Measurements from ENCODE around the gene NMD3.

The NMD3 gene

DNA sequence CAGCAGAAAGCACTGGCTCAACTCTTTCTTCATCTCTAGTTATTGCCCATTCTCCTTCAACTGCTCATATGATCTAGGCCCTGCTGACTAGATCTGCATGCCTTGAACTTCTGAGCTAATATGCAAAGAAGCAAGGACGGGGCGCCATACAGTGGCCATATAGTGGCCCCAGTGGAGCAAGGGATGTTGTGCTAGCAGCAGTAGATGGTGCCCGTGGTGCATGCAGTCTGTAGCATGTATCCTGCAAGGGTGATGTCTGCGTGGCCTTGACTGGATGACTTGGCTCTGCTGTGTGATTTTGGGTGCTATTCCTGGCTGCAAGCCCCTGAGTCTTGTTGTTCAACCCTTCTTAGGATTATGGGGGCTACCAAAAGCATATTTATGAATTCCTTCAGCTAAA, 12.2 kb upstream of the NMD3 start:
- no peak overlapping the region for H3K4me3 ChIP-seq (ENCODE audit: low read depth in 1 of 2, low read length in 2 of 2)
- no peak overlapping the region for H3K27ac ChIP-seq (ENCODE audit: low read depth, low read length)
- no peaks in the 10 kb centered on the region for H3K36me3 ChIP-seq (ENCODE audit: control insufficient read depth in 1 of 2, insufficient read depth in 2 of 2, low read length in 2 of 2)
- H3K9me3 ChIP-seq (ENCODE audit: control insufficient read depth in 1 of 2, low read length in 2 of 2), result no peaks in the 10 kb centered on the region
- H3K4me1 ChIP-seq (ENCODE audit: control insufficient read depth in 1 of 2, insufficient read depth in 2 of 2, low read length in 2 of 2), result no peaks in the 10 kb centered on the region
- H3K9ac ChIP-seq (ENCODE audit: low read depth in 1 of 2, low read length in 2 of 2), result no peak overlapping the region
- no peaks in the 10 kb centered on the region for H3K27me3 ChIP-seq (ENCODE audit: control insufficient read depth in 1 of 2, insufficient read depth in 2 of 2, low read length in 2 of 2)

DNA sequence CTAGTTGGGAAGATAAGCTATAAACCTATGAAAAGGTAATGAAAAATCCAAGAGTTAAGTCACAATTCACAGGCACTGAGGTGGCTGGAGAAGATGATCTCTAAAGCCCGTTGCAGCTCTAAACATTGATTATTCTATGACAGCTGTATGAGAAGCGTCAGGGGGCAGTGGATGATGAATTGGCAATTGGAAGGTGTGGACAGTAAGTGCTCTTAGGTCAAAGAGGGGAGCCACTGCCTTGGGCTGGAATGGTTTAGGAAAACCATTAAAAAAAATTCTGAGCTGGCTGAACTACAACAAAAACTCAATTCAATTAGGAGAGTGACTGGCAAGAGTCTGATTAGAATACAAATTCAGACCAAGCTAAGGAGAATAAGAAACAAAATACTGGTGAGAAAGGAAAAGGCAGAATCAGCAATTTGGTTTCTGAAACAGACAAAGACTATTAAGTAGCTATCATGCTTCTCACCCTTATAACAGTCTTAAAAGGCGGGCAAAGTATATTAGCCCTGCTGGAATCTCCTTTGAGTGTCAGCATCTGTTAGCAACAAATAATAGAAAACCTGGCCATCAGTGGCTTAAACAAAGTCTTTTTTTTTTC, 8.8 kb upstream of the NMD3 start:
- Histone ChIP-seq H3K27me3 (ENCODE audit: control insufficient read depth in 1 of 2, insufficient read depth in 2 of 2, low read length in 2 of 2) (no peaks in the 10 kb centered on the region), H3K9ac (ENCODE audit: low read depth in 1 of 2, low read length in 2 of 2) (no peak overlapping the region), H3K9me3 (ENCODE audit: control insufficient read depth in 1 of 2, low read length in 2 of 2) (no peaks in the 10 kb centered on the region), H3K4me3 (ENCODE audit: low read depth in 1 of 2, low read length in 2 of 2) (no peak overlapping the region), H3K27ac (ENCODE audit: low read depth, low read length) (no peak overlapping the region), H3K36me3 (ENCODE audit: control insufficient read depth in 1 of 2, insufficient read depth in 2 of 2, low read length in 2 of 2) (no peaks in the 10 kb centered on the region), H3K4me1 (ENCODE audit: control insufficient read depth in 1 of 2, insufficient read depth in 2 of 2, low read length in 2 of 2) (no peaks in the 10 kb centered on the region)

- no peak overlapping the region for H3K27ac ChIP-seq (ENCODE audit: low read depth, low read length)
- H3K4me1 ChIP-seq (ENCODE audit: control insufficient read depth in 1 of 2, insufficient read depth in 2 of 2, low read length in 2 of 2), result no peaks in the 10 kb centered on the region
- H3K27me3 ChIP-seq (ENCODE audit: control insufficient read depth in 1 of 2, insufficient read depth in 2 of 2, low read length in 2 of 2), result no peaks in the 10 kb centered on the region
- no peaks in the 10 kb centered on the region for H3K9me3 ChIP-seq (ENCODE audit: control insufficient read depth in 1 of 2, low read length in 2 of 2)
- H3K9ac ChIP-seq (ENCODE audit: low read depth in 1 of 2, low read length in 2 of 2), result no peak overlapping the region
- no peaks in the 10 kb centered on the region for H3K36me3 ChIP-seq (ENCODE audit: control insufficient read depth in 1 of 2, insufficient read depth in 2 of 2, low read length in 2 of 2)
- no peak overlapping the region for H3K4me3 ChIP-seq (ENCODE audit: low read depth in 1 of 2, low read length in 2 of 2)
These were observed 8.2 kb upstream of the NMD3 start for GRCh38 chr3:161212906-161213305.

DNA sequence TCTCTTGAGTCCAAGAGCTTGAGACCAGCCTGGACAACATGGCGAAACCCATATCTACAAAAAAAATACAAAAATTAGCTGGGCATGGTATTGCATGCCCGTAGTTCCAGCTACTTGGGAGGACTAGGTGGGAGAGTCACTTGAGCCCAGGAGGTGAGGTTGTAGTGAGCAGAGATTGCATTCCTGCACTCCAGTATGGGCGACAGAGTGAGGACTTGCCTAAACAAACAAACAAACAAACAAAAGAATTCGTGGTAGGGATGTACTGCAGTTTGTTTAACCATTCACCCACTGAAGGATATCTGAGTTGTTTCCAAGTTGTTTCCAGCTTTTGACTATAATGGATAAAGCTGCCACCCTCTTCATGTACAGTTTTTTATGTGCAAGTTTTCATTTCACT, 7.5 kb upstream of the NMD3 start:
- Histone ChIP-seq H3K9me3 (ENCODE audit: control insufficient read depth in 1 of 2, low read length in 2 of 2) (no peaks in the 10 kb centered on the region), H3K36me3 (ENCODE audit: control insufficient read depth in 1 of 2, insufficient read depth in 2 of 2, low read length in 2 of 2) (no peaks in the 10 kb centered on the region), H3K27me3 (ENCODE audit: control insufficient read depth in 1 of 2, insufficient read depth in 2 of 2, low read length in 2 of 2) (no peaks in the 10 kb centered on the region), H3K4me3 (ENCODE audit: low read depth in 1 of 2, low read length in 2 of 2) (no peak overlapping the region), H3K9ac (ENCODE audit: low read depth in 1 of 2, low read length in 2 of 2) (no peak overlapping the region), H3K4me1 (ENCODE audit: control insufficient read depth in 1 of 2, insufficient read depth in 2 of 2, low read length in 2 of 2) (no peaks in the 10 kb centered on the region), H3K27ac (ENCODE audit: low read depth, low read length) (no peak overlapping the region)

DNA sequence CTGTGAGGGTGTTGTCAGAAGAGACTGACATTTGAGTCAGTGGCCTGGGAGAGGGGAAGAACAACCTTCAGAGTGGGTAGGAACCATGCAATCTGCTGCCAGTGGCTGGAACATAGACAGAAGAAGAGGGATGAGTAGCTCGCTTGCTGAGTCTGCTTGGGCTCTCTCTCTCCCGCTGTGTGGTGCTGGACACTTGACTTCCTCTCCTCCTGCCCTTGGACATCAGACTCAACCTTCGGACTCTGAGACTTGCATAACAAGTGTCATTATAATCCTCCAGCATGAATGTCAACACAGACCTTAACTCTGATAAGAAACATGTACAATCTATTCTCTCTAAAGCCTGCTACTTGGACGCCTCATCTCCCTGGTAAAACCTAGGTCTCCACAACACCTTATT, 5.9 kb upstream of the NMD3 start:
- Histone ChIP-seq H3K36me3 (ENCODE audit: control insufficient read depth in 1 of 2, insufficient read depth in 2 of 2, low read length in 2 of 2) (no peaks in the 10 kb centered on the region), H3K4me3 (ENCODE audit: low read depth in 1 of 2, low read length in 2 of 2) (no peak overlapping the region), H3K4me1 (ENCODE audit: control insufficient read depth in 1 of 2, insufficient read depth in 2 of 2, low read length in 2 of 2) (no peaks in the 10 kb centered on the region), H3K9ac (ENCODE audit: low read depth in 1 of 2, low read length in 2 of 2) (no peak overlapping the region), H3K9me3 (ENCODE audit: control insufficient read depth in 1 of 2, low read length in 2 of 2) (no peaks in the 10 kb centered on the region), H3K27ac (ENCODE audit: low read depth, low read length) (no peak overlapping the region), H3K27me3 (ENCODE audit: control insufficient read depth in 1 of 2, insufficient read depth in 2 of 2, low read length in 2 of 2) (no peaks in the 10 kb centered on the region)

DNA sequence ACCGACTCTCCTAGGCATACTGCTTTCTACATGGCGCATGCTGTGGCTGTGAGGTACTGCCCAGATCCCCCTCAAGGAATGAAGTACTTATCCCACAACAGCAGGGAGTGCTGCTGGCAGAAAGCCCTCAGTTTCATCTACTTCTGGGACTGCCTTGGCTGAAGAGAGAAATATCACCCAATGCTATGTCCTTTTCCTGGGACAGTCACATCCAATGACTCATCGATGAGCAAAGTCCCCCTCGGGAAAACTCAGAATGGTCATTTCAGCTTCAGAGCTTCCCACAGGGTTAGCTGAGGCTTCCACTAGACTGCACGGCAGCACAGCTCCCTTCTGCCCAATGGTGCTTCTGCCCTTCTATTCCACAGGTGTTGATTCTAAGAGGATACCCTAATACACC, 3.6 kb upstream of the NMD3 start:
- H3K36me3 ChIP-seq (ENCODE audit: control insufficient read depth in 1 of 2, insufficient read depth in 2 of 2, low read length in 2 of 2), result no peaks in the 10 kb centered on the region
- H3K4me3 ChIP-seq (ENCODE audit: low read depth in 1 of 2, low read length in 2 of 2), result no peak overlapping the region
- H3K9me3 ChIP-seq (ENCODE audit: control insufficient read depth in 1 of 2, low read length in 2 of 2), result no peaks in the 10 kb centered on the region
- peaks cover under 1% of the 10 kb centered on the region in 2 donors for H3K4me1 ChIP-seq (ENCODE audit: control insufficient read depth in 1 of 2, insufficient read depth in 2 of 2, low read length in 2 of 2)
- H3K9ac ChIP-seq (ENCODE audit: low read depth in 1 of 2, low read length in 2 of 2), result no peak overlapping the region
- no peak overlapping the region for H3K27ac ChIP-seq (ENCODE audit: low read depth, low read length)
- no peaks in the 10 kb centered on the region for H3K27me3 ChIP-seq (ENCODE audit: control insufficient read depth in 1 of 2, insufficient read depth in 2 of 2, low read length in 2 of 2)

DNA sequence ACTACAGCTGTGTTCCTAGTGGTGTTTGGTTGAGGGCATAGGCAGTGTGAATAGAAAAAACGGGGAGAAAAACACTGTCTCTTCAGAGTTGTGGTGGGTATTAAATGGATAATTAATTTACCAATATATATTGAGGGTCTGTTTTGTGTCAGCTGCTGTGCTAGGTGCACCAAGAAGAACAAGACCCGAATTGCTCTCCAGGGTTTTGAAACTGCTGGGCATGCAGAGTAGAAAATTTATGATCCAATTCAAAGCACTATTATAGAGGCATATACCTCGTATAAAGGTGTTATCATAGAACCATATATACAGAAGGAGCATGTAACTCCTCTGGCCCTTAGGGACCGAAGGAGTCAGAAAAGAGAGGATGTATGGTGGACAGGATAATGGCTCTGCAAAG, 1.6 kb upstream of the NMD3 start:
- Histone ChIP-seq H3K36me3 (ENCODE audit: control insufficient read depth in 1 of 2, insufficient read depth in 2 of 2, low read length in 2 of 2) (no peaks in the 10 kb centered on the region), H3K4me1 (ENCODE audit: control insufficient read depth in 1 of 2, insufficient read depth in 2 of 2, low read length in 2 of 2) (peaks cover 7 to 12% of the 10 kb centered on the region in 2 donors), H3K4me3 (ENCODE audit: low read depth in 1 of 2, low read length in 2 of 2) (no peak overlapping the region), H3K27ac (ENCODE audit: low read depth, low read length) (no peak overlapping the region), H3K9me3 (ENCODE audit: control insufficient read depth in 1 of 2, low read length in 2 of 2) (no peaks in the 10 kb centered on the region), H3K27me3 (ENCODE audit: control insufficient read depth in 1 of 2, insufficient read depth in 2 of 2, low read length in 2 of 2) (no peaks in the 10 kb centered on the region), H3K9ac (ENCODE audit: low read depth in 1 of 2, low read length in 2 of 2) (no peak overlapping the region)

DNA sequence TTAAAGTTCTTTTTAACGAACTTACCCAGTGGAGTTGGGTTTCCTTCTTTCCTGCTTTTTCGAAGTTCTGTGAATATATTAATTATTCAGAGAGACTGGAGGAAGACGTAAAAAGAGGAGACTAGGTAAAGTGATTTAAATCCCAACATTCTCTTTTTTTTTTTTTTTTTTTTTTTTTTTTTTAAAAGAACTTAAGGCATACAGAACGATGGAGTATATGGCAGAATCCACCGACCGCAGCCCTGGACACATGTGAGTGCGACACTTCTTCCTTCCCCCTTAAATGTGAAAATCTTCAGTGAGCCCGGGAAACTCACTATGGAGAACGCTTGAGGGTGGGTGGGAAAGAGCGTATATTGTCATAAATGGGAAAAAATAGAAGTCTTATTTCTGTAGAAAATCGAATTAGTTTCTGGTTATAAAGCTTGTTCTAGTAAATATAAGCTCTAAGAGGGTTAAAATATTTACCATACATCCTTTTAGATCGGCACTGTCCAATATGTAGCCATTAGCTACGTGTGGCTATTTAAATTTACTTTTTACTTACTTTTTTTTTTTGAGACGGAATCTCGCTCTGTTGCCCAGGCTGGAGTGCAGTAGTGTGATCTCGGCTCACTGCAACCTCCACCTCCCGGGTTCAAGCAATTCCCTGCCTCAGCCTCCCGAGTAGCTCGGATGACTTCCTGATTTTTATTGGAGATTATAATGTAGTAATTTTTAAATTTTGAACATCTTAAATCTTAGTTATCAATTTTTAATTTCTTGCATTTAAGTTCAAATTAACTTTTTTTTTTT, 892 bp downstream of the NMD3 start:
- peak overlapping the region; percentile 92 to 94 for H3K9ac ChIP-seq (ENCODE audit: low read depth in 1 of 2, low read length in 2 of 2)
- H3K36me3 ChIP-seq (ENCODE audit: control insufficient read depth in 1 of 2, insufficient read depth in 2 of 2, low read length in 2 of 2), result peaks cover 0 to 11% of the 10 kb centered on the region in 2 donors
- peak overlapping the region; percentile 94 to 99 for H3K4me3 ChIP-seq (ENCODE audit: low read depth in 1 of 2, low read length in 2 of 2)
- H3K27me3 ChIP-seq (ENCODE audit: control insufficient read depth in 1 of 2, insufficient read depth in 2 of 2, low read length in 2 of 2), result no peaks in the 10 kb centered on the region
- H3K4me1 ChIP-seq (ENCODE audit: control insufficient read depth in 1 of 2, insufficient read depth in 2 of 2, low read length in 2 of 2), result peaks cover 7 to 12% of the 10 kb centered on the region in 2 donors
- peak overlapping the region; percentile 86 for H3K27ac ChIP-seq (ENCODE audit: low read depth, low read length)
- H3K9me3 ChIP-seq (ENCODE audit: control insufficient read depth in 1 of 2, low read length in 2 of 2), result no peaks in the 10 kb centered on the region

- Histone ChIP-seq H3K36me3 (ENCODE audit: control insufficient read depth in 1 of 2, insufficient read depth in 2 of 2, low read length in 2 of 2) (peaks cover 0 to 17% of the 10 kb centered on the region in 2 donors), H3K4me3 (ENCODE audit: low read depth in 1 of 2, low read length in 2 of 2) (peak overlapping the region; percentile 94 to 99), H3K4me1 (ENCODE audit: control insufficient read depth in 1 of 2, insufficient read depth in 2 of 2, low read length in 2 of 2) (peaks cover 7 to 12% of the 10 kb centered on the region in 2 donors), H3K27me3 (ENCODE audit: control insufficient read depth in 1 of 2, insufficient read depth in 2 of 2, low read length in 2 of 2) (no peaks in the 10 kb centered on the region), H3K27ac (ENCODE audit: low read depth, low read length) (no peak overlapping the region), H3K9ac (ENCODE audit: low read depth in 1 of 2, low read length in 2 of 2) (peak overlapping the region in 1 of 2 donors; percentile 92), H3K9me3 (ENCODE audit: control insufficient read depth in 1 of 2, low read length in 2 of 2) (no peaks in the 10 kb centered on the region)
These were observed 1.6 kb downstream of the NMD3 start for GRCh38 chr3:161222662-161223061.

- Histone ChIP-seq H3K27me3 (ENCODE audit: control insufficient read depth in 1 of 2, insufficient read depth in 2 of 2, low read length in 2 of 2) (no peaks in the 10 kb centered on the region), H3K27ac (ENCODE audit: low read depth, low read length) (no peak overlapping the region), H3K9ac (ENCODE audit: low read depth in 1 of 2, low read length in 2 of 2) (no peak overlapping the region), H3K4me3 (ENCODE audit: low read depth in 1 of 2, low read length in 2 of 2) (no peak overlapping the region), H3K4me1 (ENCODE audit: control insufficient read depth in 1 of 2, insufficient read depth in 2 of 2, low read length in 2 of 2) (peaks cover 7 to 12% of the 10 kb centered on the region in 2 donors), H3K36me3 (ENCODE audit: control insufficient read depth in 1 of 2, insufficient read depth in 2 of 2, low read length in 2 of 2) (peaks cover 0 to 33% of the 10 kb centered on the region in 2 donors), H3K9me3 (ENCODE audit: control insufficient read depth in 1 of 2, low read length in 2 of 2) (no peaks in the 10 kb centered on the region)
These were observed 3.7 kb downstream of the NMD3 start for GRCh38 chr3:161224786-161225185.
